MCF 10A (cell line): ENCODE results near the gene FARS2. TPM values are rescaled to one million over a fixed set of nuclear protein-coding genes. Genes with fewer than 3 reads are reported as not detected.

Experiments
- BruUV-seq: library from RNA; stranded (reverse); fragments of 400-500 nt; replicated peaks from 2 replicates; lab custom pipeline; 2021; lab: Mats Ljungman, UMichigan
- CTCF ChIA-PET: fragments of 300-600 bp; sonication (Branson Sonifier 250); formaldehyde crosslinking; extraction: SDS; loops from one replicate; lab custom pipeline; 2021; ENCODE audit warnings: antibody characterized with exemption, inconsistent platforms; lab: Yijun Ruan, JAX
- POLR2A ChIA-PET: fragments of 300-600, 350-650 bp; sonication (Branson Sonifier 250); formaldehyde crosslinking; extraction: SDS; loops from one replicate; lab custom pipeline; 2020; ENCODE audit warnings: antibody characterized with exemption, inconsistent platforms; lab: Yijun Ruan, JAX
- DNase-seq: peaks from one replicate; pipeline ENCODE4 v3.0.0-alpha.2; 2018; ENCODE audit not compliant: unreplicated experiment
- H3K27ac Mint-ChIP-seq: one replicate; pipeline ENCODE4 v1.8.0; 2022; ENCODE audit warnings: mild to moderate bottlenecking, low read depth, mixed read lengths; ENCODE audit not compliant: unreplicated experiment
- H3K27me3 Mint-ChIP-seq: one replicate; pipeline ENCODE4 v1.8.0; 2022; ENCODE audit warnings: mixed read lengths; ENCODE audit not compliant: insufficient read depth, unreplicated experiment
- H3K36me3 Mint-ChIP-seq: one replicate; pipeline ENCODE4 v1.8.0; 2022; ENCODE audit warnings: mild to moderate bottlenecking, moderate library complexity, mixed read lengths; ENCODE audit not compliant: insufficient read depth, unreplicated experiment
- H3K4me1 Mint-ChIP-seq: one replicate; pipeline ENCODE4 v1.8.0; 2022; ENCODE audit warnings: mixed read lengths; ENCODE audit not compliant: insufficient read depth, unreplicated experiment
- H3K4me3 Mint-ChIP-seq: one replicate; pipeline ENCODE4 v1.8.0; 2022; ENCODE audit warnings: mild to moderate bottlenecking, moderate library complexity, mixed read lengths; ENCODE audit not compliant: unreplicated experiment
- H3K9me3 Mint-ChIP-seq: one replicate; pipeline ENCODE4 v1.8.0; 2022; ENCODE audit warnings: mixed read lengths; ENCODE audit not compliant: unreplicated experiment
- intact Hi-C: fragments of 100-400 bp; cut with micrococcal nuclease; formaldehyde crosslinking; loops from 2 replicates; pipeline ENCODE4 v1.14.1; 2022
- total RNA-seq: library from RNA; stranded (reverse); gene quantifications from 2 replicates; pipeline ENCODE4 v1.2.3, GENCODE V29; 2022
- TF ChIP-seq, protein P1 (sequence below): fragments of 200-600 bp; IDR thresholded peaks from one replicate; pipeline ENCODE4 v1.8.0; 2022; ENCODE audit warnings: antibody characterized with exemption, mild to moderate bottlenecking; ENCODE audit not compliant: unreplicated experiment

FARS2 gene
- total RNA-seq, 1 experiment from 2014 or later = 18.2 TPM

DNA sequence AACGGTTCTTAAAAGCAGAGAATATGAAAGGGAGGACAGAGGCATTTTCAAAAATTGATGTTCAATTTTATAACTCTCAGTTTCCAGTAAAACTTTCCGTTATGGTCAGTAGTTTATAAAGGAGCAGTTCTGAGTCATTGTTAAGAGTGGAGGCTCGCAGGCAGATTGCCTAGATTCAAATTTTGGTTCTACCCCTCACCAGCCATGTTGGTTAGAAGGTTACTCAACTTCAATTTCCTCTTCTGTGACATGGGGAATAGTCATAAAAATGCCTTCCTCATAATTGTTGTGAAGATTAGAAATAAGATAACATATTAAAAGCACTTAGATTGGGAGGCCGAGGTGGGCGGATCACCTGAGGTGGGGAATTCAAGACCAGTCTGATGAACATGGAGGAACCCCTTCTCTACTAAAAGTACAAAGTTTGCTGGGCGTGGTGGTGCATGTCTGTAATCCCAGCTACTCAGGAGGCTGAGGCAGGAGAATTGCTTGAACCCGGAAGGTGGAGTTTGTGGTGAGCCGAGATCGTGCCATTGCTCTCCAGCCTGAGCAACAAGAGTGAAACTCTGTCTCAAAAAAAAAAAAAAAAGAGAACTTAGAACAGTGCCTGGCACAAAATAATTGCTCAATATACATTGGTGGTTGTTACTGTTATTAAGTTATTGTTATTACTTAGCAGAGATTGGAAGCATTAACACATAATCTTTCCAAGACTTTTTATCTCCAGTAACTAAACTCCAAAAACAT, 396.5 kb downstream of the FARS2 start:
- Mint-ChIP-seq H3K36me3 (no peaks in the 10 kb centered on the region), H3K27me3 (no peaks in the 10 kb centered on the region), H3K4me1 (no peaks in the 10 kb centered on the region), H3K27ac (no peak overlapping the region), H3K9me3 (peaks cover 9% of the 10 kb centered on the region), H3K4me3 (no peak overlapping the region)
- BruUV-seq = no TSS peak
- TF ChIP-seq, protein P1, sequence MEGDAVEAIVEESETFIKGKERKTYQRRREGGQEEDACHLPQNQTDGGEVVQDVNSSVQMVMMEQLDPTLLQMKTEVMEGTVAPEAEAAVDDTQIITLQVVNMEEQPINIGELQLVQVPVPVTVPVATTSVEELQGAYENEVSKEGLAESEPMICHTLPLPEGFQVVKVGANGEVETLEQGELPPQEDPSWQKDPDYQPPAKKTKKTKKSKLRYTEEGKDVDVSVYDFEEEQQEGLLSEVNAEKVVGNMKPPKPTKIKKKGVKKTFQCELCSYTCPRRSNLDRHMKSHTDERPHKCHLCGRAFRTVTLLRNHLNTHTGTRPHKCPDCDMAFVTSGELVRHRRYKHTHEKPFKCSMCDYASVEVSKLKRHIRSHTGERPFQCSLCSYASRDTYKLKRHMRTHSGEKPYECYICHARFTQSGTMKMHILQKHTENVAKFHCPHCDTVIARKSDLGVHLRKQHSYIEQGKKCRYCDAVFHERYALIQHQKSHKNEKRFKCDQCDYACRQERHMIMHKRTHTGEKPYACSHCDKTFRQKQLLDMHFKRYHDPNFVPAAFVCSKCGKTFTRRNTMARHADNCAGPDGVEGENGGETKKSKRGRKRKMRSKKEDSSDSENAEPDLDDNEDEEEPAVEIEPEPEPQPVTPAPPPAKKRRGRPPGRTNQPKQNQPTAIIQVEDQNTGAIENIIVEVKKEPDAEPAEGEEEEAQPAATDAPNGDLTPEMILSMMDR = no peak
- CTCF ChIA-PET = no interaction called here
- POLR2A ChIA-PET = interaction anchor here (1.0 kb wide), 1 partner anchor 9 kb away, joined by 3 read pairs; no protein-coding TSS in a partner anchor
- no peak for DNase-seq
- intact Hi-C loops = no loop called here

DNA sequence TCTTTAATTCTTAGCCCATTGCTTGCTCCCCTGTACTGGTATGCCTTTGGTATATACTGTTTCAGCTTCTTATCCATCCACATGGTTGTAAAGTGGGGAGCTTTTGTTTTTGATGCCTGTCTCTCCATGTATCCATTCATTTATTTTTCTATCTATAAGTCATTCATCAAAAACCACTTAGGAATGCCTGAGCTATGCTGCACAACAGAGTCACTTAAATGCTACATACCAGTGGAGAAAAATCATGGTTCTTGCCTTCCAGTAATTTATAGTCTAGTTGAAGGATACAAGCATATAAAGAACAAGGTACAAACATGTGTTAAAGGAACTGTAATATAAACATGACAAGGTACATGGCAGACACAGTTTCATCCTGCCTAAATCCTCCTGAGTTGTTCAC, 398.2 kb downstream of the FARS2 start:
- Mint-ChIP-seq H3K4me1 (no peaks in the 10 kb centered on the region), H3K9me3 (peaks cover 9% of the 10 kb centered on the region), H3K27ac (no peak overlapping the region), H3K4me3 (no peak overlapping the region), H3K27me3 (no peaks in the 10 kb centered on the region), H3K36me3 (no peaks in the 10 kb centered on the region)
- TF ChIP-seq, protein P1 = no peak
- intact Hi-C loops = no loop called here
- DNase-seq = no peak
- BruUV-seq = no TSS peak
- ChIA-PET CTCF (interaction anchor here (0.8 kb wide), 1 partner anchor 26 kb away, joined by 3 read pairs; no protein-coding TSS in a partner anchor), POLR2A (interaction anchor here (0.9 kb wide), 1 partner anchor 10 kb away, joined by 3 read pairs; no protein-coding TSS in a partner anchor)

- TF ChIP-seq, protein P1 = no peak
- H3K27me3 Mint-ChIP-seq = no peaks in the 10 kb centered on the region
- intact Hi-C loops = no loop called here
- H3K4me1 Mint-ChIP-seq = no peaks in the 10 kb centered on the region
- no peak for DNase-seq
- no TSS peak for BruUV-seq
- CTCF ChIA-PET = no interaction called here
- POLR2A ChIA-PET = no interaction called here
- H3K27ac Mint-ChIP-seq = no peak overlapping the region
- no peaks in the 10 kb centered on the region for H3K36me3 Mint-ChIP-seq
- H3K9me3 Mint-ChIP-seq = peaks cover 9% of the 10 kb centered on the region
- H3K4me3 Mint-ChIP-seq = no peak overlapping the region
Measured at GRCh38 chr6:5660772-5661171, 399.5 kb downstream of the FARS2 start.

DNA sequence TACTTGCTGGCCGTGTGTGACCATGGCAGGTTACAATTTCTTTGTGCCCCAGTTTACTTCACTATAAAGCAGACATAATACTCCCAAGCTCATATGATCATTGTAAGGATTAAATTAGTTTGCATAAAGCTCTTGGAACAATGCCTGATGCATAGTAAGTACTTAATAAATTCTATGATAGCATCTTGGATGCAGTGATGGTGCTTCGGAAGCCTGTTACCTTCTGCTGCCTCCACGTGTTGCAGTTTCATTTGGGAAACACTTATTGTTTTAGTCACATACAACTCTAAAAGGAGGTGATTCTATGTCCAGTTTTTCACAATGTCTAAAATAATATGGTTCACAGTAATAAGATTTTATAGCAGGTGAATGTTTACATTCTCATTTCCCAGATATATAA, 401.5 kb downstream of the FARS2 start:
- ChIA-PET CTCF (interaction anchor here (1.0 kb wide), 1 partner anchor 15 kb away, joined by 3 read pairs; no protein-coding TSS in a partner anchor), POLR2A (no interaction called here)
- Mint-ChIP-seq H3K4me3 (no peak overlapping the region), H3K27me3 (no peaks in the 10 kb centered on the region), H3K4me1 (no peaks in the 10 kb centered on the region), H3K36me3 (no peaks in the 10 kb centered on the region), H3K27ac (no peak overlapping the region), H3K9me3 (peaks cover 9% of the 10 kb centered on the region)
- intact Hi-C loops = no loop called here
- DNase-seq = no peak
- no TSS peak for BruUV-seq
- TF ChIP-seq, protein P1 = no peak
